HCT116 (cell line): ENCODE measurements around the gene MDFI. TPM values are rescaled to one million over a fixed set of nuclear protein-coding genes. Genes with fewer than 3 reads are reported as not detected.

Experiments
- ATAC-seq: fragments of 200-7000 bp; cut with Tn5 transposase; 2 replicates; pipeline ENCODE4 v1.9.1; 2020; ENCODE audit warnings: mild to moderate bottlenecking, moderate library complexity
- BruUV-seq: library from RNA; stranded (reverse); fragments of 400-500 nt; replicated peaks from 2 replicates; lab custom pipeline; 2021; lab: Mats Ljungman, UMichigan
- CTCF ChIA-PET: fragments of 300-600 bp; sonication (Branson Sonifier 250); formaldehyde crosslinking; loops from one replicate; lab custom pipeline; 2021; ENCODE audit warnings: antibody characterized with exemption; lab: Charles Lee
- POLR2A ChIA-PET: fragments of 300-600, 350-600 bp; sonication (Branson Sonifier 250); formaldehyde crosslinking; loops from one replicate; lab custom pipeline; 2021; ENCODE audit warnings: antibody characterized with exemption; lab: Charles Lee
- RAD21 ChIA-PET, 2 experiments: fragments of 300-600 bp; sonication (Branson Sonifier 250); formaldehyde crosslinking; loops; one replicate each; lab custom pipeline; 2023; ENCODE audit warnings: low total read pairs in 2 of 2; ENCODE audit not compliant: uncharacterized antibody in 2 of 2, unreplicated experiment in 2 of 2, low non-redundant PET in 1 of 2; lab: Charles Lee
- DNase-seq: peaks from one replicate; pipeline ENCODE4 v3.0.0-alpha.2; 2010; ENCODE audit warnings: low read depth, low spot score
- H2AFZ ChIP-seq: fragments of 200-600 bp; shearing (Covaris generic), sonication (generic); 2 replicates; pipeline ENCODE4 v1.6.1; 2017; ENCODE audit warnings: low read depth, mixed run types, mixed read lengths, antibody characterized with exemption, low read length; ENCODE audit not compliant: poor library complexity, severe bottlenecking
- H3K27ac ChIP-seq: 2 replicates; pipeline ENCODE4 v1.5.1; 2012; ENCODE audit warnings: low read depth, low read length
- H3K27me3 ChIP-seq: fragments of 200-600 bp; sonication (generic); 2 replicates; pipeline ENCODE4 v1.6.1; 2016; ENCODE audit warnings: mixed run types, low read length, mixed read lengths; ENCODE audit not compliant: insufficient read depth
- H3K36me3 ChIP-seq, 2 experiments: fragments of 200-500 bp in 1 of 2; fragments of 200-600 bp in 1 of 2; sonication (Bioruptor generic) in 1 of 2; sonication (generic) in 1 of 2; 2 replicates each; pipeline versions ENCODE4 v1.5.1 to v1.6.1; 2014 to 2016; ENCODE audit warnings: low read length in 2 of 2, inconsistent platforms in 1 of 2, mixed read lengths in 1 of 2, mixed run types in 1 of 2; ENCODE audit not compliant: insufficient read depth in 2 of 2, control insufficient read depth in 1 of 2
- H3K4me1 ChIP-seq, 2 experiments: fragments of 200-600 bp in 1 of 2; sonication (generic) in 1 of 2; 2 replicates each; pipeline versions ENCODE4 v1.5.1 to v1.6.1; 2012 to 2017; ENCODE audit warnings: low read length in 2 of 2, inconsistent platforms in 1 of 2, mild to moderate bottlenecking in 1 of 2, mixed read lengths in 1 of 2, mixed run types in 1 of 2, moderate library complexity in 1 of 2; ENCODE audit not compliant: insufficient read depth in 2 of 2, control insufficient read depth in 1 of 2
- H3K4me2 ChIP-seq: fragments of 200-600 bp; sonication (generic); 2 replicates; pipeline ENCODE4 v1.6.1; 2017; ENCODE audit warnings: mixed run types, low read length, mixed read lengths
- H3K4me3 ChIP-seq, 2 experiments: fragments of 200-600 bp in 1 of 2; sonication (generic) in 1 of 2; replicated peaks in 1 of 2; 2 replicates each; pipeline ENCODE4 v1.5.1; 2011 to 2016; ENCODE audit warnings: low read length in 2 of 2, control low read depth in 1 of 2, low read depth in 1 of 2, mild to moderate bottlenecking in 1 of 2, mixed read lengths in 1 of 2, mixed run types in 1 of 2
- H3K79me2 ChIP-seq: fragments of 200-600 bp; sonication (generic); 2 replicates; pipeline ENCODE4 v1.6.1; 2017; ENCODE audit warnings: mild to moderate bottlenecking, mixed run types, low read length, moderate library complexity, mixed read lengths; ENCODE audit not compliant: insufficient read depth
- H3K9ac ChIP-seq: fragments of 200-600 bp; sonication (generic); 2 replicates; pipeline ENCODE4 v1.6.1; 2016; ENCODE audit warnings: low read length, mixed read lengths
- H3K9me2 ChIP-seq: fragments of 200-600 bp; sonication (generic), shearing (Covaris generic); 2 replicates; pipeline ENCODE4 v1.6.1; 2017; ENCODE audit warnings: mixed run types, mild to moderate bottlenecking, moderate library complexity; ENCODE audit not compliant: insufficient read depth
- H3K9me3 ChIP-seq, 2 experiments: fragments of 200-500 bp in 1 of 2; fragments of 200-600 bp in 1 of 2; sonication (Bioruptor generic) in 1 of 2; sonication (generic) in 1 of 2; 2 replicates each; pipeline ENCODE4 v1.6.1; 2014 to 2017; ENCODE audit warnings: low read length in 2 of 2, mixed read lengths in 2 of 2, inconsistent platforms in 1 of 2, low read depth in 1 of 2, mild to moderate bottlenecking in 1 of 2, mixed run types in 1 of 2, moderate library complexity in 1 of 2; ENCODE audit not compliant: control insufficient read depth in 1 of 2, insufficient read depth in 1 of 2
- H4K20me1 ChIP-seq: fragments of 200-600 bp; sonication (generic), shearing (Covaris generic); 2 replicates; pipeline ENCODE4 v1.6.1; 2017; ENCODE audit warnings: mixed run types, mild to moderate bottlenecking, moderate library complexity; ENCODE audit not compliant: insufficient read depth
- CBX3 ChIP-seq: IDR thresholded peaks from 2 replicates; pipeline ENCODE4 v1.6.1; 2012; ENCODE audit warnings: low read depth
- CEBPB ChIP-seq: IDR thresholded peaks from 2 replicates; pipeline ENCODE4 v1.6.1; 2012; ENCODE audit warnings: low read depth
- EGR1 ChIP-seq: IDR thresholded peaks from 2 replicates; pipeline ENCODE4 v1.6.1; 2012; ENCODE audit warnings: low read depth
- ELF1 ChIP-seq: IDR thresholded peaks from 2 replicates; pipeline ENCODE4 v1.6.1; 2012; ENCODE audit warnings: low read depth, borderline replicate concordance
- EZH2 ChIP-seq: fragments of 200-600 bp; sonication (generic); IDR thresholded peaks from 2 replicates; pipeline ENCODE4 v1.6.1; 2017; ENCODE audit warnings: antibody characterized with exemption, mixed run types
- POLR2A ChIP-seq: IDR thresholded peaks from 2 replicates; pipeline ENCODE4 v1.7.0; 2011; ENCODE audit warnings: borderline replicate concordance; ENCODE audit not compliant: insufficient read depth, insufficient read length; ENCODE audit errors: extremely low read depth
- RAD21 ChIP-seq: IDR thresholded peaks from 2 replicates; pipeline ENCODE4 v1.6.1; 2012; ENCODE audit warnings: low read depth, mild to moderate bottlenecking
- SIN3A ChIP-seq: IDR thresholded peaks from 2 replicates; pipeline ENCODE4 v1.6.1; 2012; ENCODE audit warnings: low read depth
- SP1 ChIP-seq: IDR thresholded peaks from 2 replicates; pipeline ENCODE4 v1.6.1; 2012; ENCODE audit warnings: low read depth
- YY1 ChIP-seq: IDR thresholded peaks from 2 replicates; pipeline ENCODE4 v1.6.1; 2011; ENCODE audit warnings: low read length, low read depth, moderate library complexity, mild to moderate bottlenecking; ENCODE audit not compliant: insufficient replicate concordance; ENCODE audit errors: extremely low read depth
- ZFX ChIP-seq: fragments of 450-650 bp; IDR thresholded peaks from 2 replicates; pipeline ENCODE4 v1.6.1; 2017
- ZNF274 ChIP-seq: fragments of 200-500 bp; sonication (Bioruptor generic); IDR thresholded peaks from 2 replicates; pipeline ENCODE4 v1.6.1; 2014; ENCODE audit warnings: mild to moderate bottlenecking, low read depth, low read length, inconsistent platforms
- intact Hi-C: fragments of 100-400 bp; cut with micrococcal nuclease; formaldehyde crosslinking; loops from 2 replicates; pipeline ENCODE4 v1.10.0; 2022
- total RNA-seq: library from RNA; stranded (reverse); gene quantifications from one replicate; pipeline ENCODE4 v1.2.1, GENCODE V29; 2021; ENCODE audit not compliant: unreplicated experiment
- TF ChIP-seq, protein P1 (sequence below): IDR thresholded peaks from 2 replicates; pipeline ENCODE4 v1.6.1; 2012
- TF ChIP-seq, protein P2 (sequence below): IDR thresholded peaks from 2 replicates; pipeline ENCODE4 v1.6.1; 2011; ENCODE audit warnings: mild to moderate bottlenecking, low read length, moderate library complexity; ENCODE audit not compliant: insufficient replicate concordance; ENCODE audit errors: extremely low read depth

Gene MDFI
- total RNA-seq, 1 experiment from 2014 or later = 35.5 TPM

DNA sequence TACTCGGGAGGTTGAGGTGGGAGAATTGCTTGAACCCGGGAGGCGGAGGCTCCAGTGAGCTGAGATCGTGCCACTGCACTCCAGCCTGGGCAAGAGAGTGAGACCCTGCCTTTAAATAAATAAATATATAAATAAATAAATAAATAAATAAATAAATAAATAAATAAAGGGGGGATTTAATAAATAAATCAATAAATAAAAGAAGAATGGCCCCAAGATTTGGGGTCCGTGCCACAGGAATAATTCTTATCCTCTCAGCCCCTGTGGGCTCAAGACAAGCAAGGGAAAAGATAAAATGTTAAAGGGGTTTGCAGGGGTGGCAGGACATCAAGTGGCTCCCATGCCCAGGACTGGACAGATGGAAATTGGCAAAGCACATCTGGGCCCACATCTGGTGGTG is 31.2 kb upstream of the MDFI start:
- H3K79me2 ChIP-seq = no peaks in the 10 kb centered on the region
- no peaks in the 10 kb centered on the region for H3K36me3 ChIP-seq
- intact Hi-C loops = loop anchor here (10.0 kb wide), 1 partner anchor 168 kb away; the partner anchor contains the start of gene FRS3
- H3K9me2 ChIP-seq = no peaks in the 10 kb centered on the region
- H3K4me2 ChIP-seq = no peak overlapping the region
- H3K9ac ChIP-seq = no peak overlapping the region
- H2AFZ ChIP-seq = no peak overlapping the region
- no peak overlapping the region for H3K4me3 ChIP-seq
- peaks cover 3 to 12% of the 10 kb centered on the region in 2 experiments; a peak in 3 of 4 replicates for H3K4me1 ChIP-seq
- DNase-seq (no peak), ATAC-seq (no peak)
- no peaks in the 10 kb centered on the region for H3K27me3 ChIP-seq
- no peak overlapping the region for H3K27ac ChIP-seq
- no peaks in the 10 kb centered on the region for H4K20me1 ChIP-seq
- RAD21 ChIA-PET = no interaction called here
- POLR2A ChIA-PET = no interaction called here
- no peaks in the 10 kb centered on the region for H3K9me3 ChIP-seq
- TF ChIP-seq CBX3 (no peak), POLR2A (no peak), RAD21 (no peak), YY1 (no peak), ZFX (no peak), EGR1 (no peak), ELF1 (no peak), SP1 (no peak), SIN3A (no peak), ZNF274 (no peak)
- TF ChIP-seq, protein P1, sequence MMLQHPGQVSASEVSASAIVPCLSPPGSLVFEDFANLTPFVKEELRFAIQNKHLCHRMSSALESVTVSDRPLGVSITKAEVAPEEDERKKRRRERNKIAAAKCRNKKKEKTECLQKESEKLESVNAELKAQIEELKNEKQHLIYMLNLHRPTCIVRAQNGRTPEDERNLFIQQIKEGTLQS = no peak
- CTCF ChIA-PET = no interaction called here
- no TSS peak for BruUV-seq

DNA sequence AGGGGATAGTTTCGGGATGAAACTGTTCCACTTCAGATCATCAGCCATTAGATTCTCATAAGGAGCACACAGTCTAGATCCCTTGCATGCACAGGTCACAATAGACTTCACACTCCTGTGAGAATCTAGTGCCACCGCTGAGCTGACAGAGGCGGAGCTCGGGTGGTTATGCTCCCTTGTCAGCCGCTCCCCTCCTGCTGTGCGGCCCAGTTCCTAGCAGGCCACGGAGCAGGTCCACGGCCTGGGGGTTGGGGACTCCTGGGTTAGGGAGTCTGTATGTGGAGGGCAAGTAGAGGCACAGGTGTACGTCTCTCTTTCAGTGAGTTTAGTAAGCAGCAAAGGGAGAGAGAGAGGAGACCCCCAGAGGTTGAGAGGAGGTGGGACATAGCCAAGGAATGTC is 30.5 kb upstream of the MDFI start:
- Histone ChIP-seq H3K4me1 (peaks cover 2 to 6% of the 10 kb centered on the region in 2 experiments; a peak in 3 of 4 replicates), H3K4me2 (no peak overlapping the region), H3K9me2 (no peaks in the 10 kb centered on the region), H3K9me3 (no peaks in the 10 kb centered on the region), H3K27ac (no peak overlapping the region), H2AFZ (no peak overlapping the region)
- no peak for ATAC-seq
- ChIA-PET POLR2A (no interaction called here), CTCF (no interaction called here)
- TF ChIP-seq, protein P2, sequence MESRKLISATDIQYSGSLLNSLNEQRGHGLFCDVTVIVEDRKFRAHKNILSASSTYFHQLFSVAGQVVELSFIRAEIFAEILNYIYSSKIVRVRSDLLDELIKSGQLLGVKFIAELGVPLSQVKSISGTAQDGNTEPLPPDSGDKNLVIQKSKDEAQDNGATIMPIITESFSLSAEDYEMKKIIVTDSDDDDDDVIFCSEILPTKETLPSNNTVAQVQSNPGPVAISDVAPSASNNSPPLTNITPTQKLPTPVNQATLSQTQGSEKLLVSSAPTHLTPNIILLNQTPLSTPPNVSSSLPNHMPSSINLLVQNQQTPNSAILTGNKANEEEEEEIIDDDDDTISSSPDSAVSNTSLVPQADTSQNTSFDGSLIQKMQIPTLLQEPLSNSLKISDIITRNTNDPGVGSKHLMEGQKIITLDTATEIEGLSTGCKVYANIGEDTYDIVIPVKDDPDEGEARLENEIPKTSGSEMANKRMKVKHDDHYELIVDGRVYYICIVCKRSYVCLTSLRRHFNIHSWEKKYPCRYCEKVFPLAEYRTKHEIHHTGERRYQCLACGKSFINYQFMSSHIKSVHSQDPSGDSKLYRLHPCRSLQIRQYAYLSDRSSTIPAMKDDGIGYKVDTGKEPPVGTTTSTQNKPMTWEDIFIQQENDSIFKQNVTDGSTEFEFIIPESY = no peak
- TF ChIP-seq CEBPB = no peak
- no peak for TF ChIP-seq SP1
- no peak for TF ChIP-seq RAD21
- TF ChIP-seq YY1 = no peak
- TF ChIP-seq EZH2 = no peak
- no peak for TF ChIP-seq SIN3A
- TF ChIP-seq, all 23 proteins: peak for 0
- intact Hi-C loops = loop anchor here (10.0 kb wide), 1 partner anchor 167 kb away; the partner anchor contains the start of gene FRS3
- BruUV-seq = no TSS peak
- DNase-seq = no peak
- H3K36me3 ChIP-seq = no peaks in the 10 kb centered on the region
- H4K20me1 ChIP-seq = no peaks in the 10 kb centered on the region
- RAD21 ChIA-PET = no interaction called here
- no peaks in the 10 kb centered on the region for H3K27me3 ChIP-seq
- no peak overlapping the region for H3K9ac ChIP-seq
- no peaks in the 10 kb centered on the region for H3K79me2 ChIP-seq
- H3K4me3 ChIP-seq = no peak overlapping the region
